NB4 (cell line): ENCODE results near the gene NIN.

Experiments
- MAX ChIP-seq: IDR thresholded peaks from 2 replicates; pipeline ENCODE4 v1.6.1; 2011; ENCODE audit warnings: low read depth, low read length
- MYC ChIP-seq: IDR thresholded peaks from 2 replicates; pipeline ENCODE4 v1.6.1; 2011; ENCODE audit warnings: low read depth, low read length
- POLR2A ChIP-seq: IDR thresholded peaks from 2 replicates; pipeline ENCODE4 v1.6.1; 2011; ENCODE audit warnings: mild to moderate bottlenecking; ENCODE audit not compliant: insufficient read length; ENCODE audit errors: extremely low read depth
- TF ChIP-seq, protein P1 (sequence below): IDR thresholded peaks from one replicate; pipeline ENCODE4 v1.5.1; 2012; ENCODE audit warnings: low read depth, low read length

DNA sequence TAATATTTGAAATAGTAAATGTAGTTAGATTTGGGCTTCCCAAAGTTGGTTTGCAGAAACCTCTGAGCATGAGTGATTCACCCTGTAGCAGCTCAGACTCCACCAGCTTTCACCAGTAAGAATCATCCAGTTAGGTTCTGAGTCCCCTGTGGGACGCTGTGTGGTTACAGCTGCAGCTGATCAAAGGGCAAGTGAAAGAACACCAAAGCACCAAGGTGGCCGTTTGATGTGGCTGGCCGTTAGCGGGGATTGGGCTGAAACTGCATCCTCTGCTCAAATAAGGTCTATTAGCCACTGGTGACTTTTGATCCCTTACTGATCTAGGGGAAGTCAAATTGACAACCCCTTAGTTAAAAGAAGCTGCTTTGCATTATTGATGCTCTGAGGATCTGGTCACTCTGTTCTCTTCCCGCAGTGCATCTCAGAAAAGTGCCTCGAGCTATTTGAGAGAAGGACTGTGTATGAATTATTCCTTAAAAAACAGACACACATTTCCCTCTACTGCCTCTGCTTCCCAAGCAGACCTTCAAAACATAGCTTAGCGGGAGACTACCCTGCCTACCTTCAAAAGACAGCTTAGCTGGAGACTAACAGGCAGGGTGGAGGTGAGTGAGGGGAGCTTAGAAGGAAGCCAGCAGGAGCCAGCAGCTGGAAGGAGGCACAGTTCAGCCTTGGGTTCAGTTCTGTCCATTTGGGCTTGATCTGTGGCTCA is 44.6 kb upstream of the NIN start:
- TF ChIP-seq, protein P1, sequence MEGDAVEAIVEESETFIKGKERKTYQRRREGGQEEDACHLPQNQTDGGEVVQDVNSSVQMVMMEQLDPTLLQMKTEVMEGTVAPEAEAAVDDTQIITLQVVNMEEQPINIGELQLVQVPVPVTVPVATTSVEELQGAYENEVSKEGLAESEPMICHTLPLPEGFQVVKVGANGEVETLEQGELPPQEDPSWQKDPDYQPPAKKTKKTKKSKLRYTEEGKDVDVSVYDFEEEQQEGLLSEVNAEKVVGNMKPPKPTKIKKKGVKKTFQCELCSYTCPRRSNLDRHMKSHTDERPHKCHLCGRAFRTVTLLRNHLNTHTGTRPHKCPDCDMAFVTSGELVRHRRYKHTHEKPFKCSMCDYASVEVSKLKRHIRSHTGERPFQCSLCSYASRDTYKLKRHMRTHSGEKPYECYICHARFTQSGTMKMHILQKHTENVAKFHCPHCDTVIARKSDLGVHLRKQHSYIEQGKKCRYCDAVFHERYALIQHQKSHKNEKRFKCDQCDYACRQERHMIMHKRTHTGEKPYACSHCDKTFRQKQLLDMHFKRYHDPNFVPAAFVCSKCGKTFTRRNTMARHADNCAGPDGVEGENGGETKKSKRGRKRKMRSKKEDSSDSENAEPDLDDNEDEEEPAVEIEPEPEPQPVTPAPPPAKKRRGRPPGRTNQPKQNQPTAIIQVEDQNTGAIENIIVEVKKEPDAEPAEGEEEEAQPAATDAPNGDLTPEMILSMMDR = no peak
- TF ChIP-seq POLR2A (no peak), MYC (no peak), MAX (no peak)
